Fibroblast of skin of scalp (primary cell): Measurements from ENCODE around the gene OR2AG1.
"Not testable (repeated sequence)": the region's sequence is repeated elsewhere in the genome, so short reads cannot be mapped to it uniquely, and the experiment has no call there.

Experiments used
- DNase-seq: peaks from one replicate; pipeline ENCODE4 v3.0.0-alpha.2; 2013

OR2AG1 gene

GRCh38 chr11:6790546-6790945, 7.7 kb downstream of the OR2AG1 start:
- DNase-seq, result no peak

GRCh38 chr11:6794639-6795038, 11.8 kb downstream of the OR2AG1 start:
- DNase-seq, result no peak

GRCh38 chr11:6799402-6799801, 16.6 kb downstream of the OR2AG1 start, which contains the start of gene OR6A2:
Gene OR6A2, minus strand, starts transcription at chr11:6799689. Its CDS starts 3,981 bp downstream, at chr11:6795708.
- DNase-seq, result peak; percentile 3

GRCh38 chr11:6801075-6801474, 18.3 kb downstream of the OR2AG1 start:
- DNase-seq, result not testable (repeated sequence)

- peak; percentile 39 for DNase-seq
These were observed 29.7 kb downstream of the OR2AG1 start for GRCh38 chr11:6812390-6813005.

GRCh38 chr11:6813656-6814055, 30.8 kb downstream of the OR2AG1 start:
- DNase-seq, result no peak

GRCh38 chr11:6817694-6818093, 34.9 kb downstream of the OR2AG1 start:
- no peak for DNase-seq

- DNase-seq, result no peak
These were observed 36.1 kb downstream of the OR2AG1 start for GRCh38 chr11:6818967-6819366.

- DNase-seq, result no peak
These were observed 41.5 kb downstream of the OR2AG1 start for GRCh38 chr11:6824136-6824823.

GRCh38 chr11:6825231-6825744, 42.5 kb downstream of the OR2AG1 start:
- no peak for DNase-seq

- DNase-seq, result no peak
These were observed 45.3 kb downstream of the OR2AG1 start for GRCh38 chr11:6828103-6828502.

GRCh38 chr11:6833356-6833755, 50.5 kb downstream of the OR2AG1 start:
- DNase-seq, result no peak

- no peak for DNase-seq
These were observed 51.2 kb downstream of the OR2AG1 start for GRCh38 chr11:6834021-6834420.
